ENCODE data around the gene DSE.

GRCh38 chr6:116380346-116380745, 9.6 kb downstream of the DSE start:
- no peak for TF ChIP-seq CTCF (IDR thresholded peaks at IDR 0.05)
- no peak for TF ChIP-seq POLR2A (IDR thresholded peaks at IDR 0.05)
- no peak for TF ChIP-seq EP300 (IDR thresholded peaks at IDR 0.05)
